Glutamatergic neuron (in vitro differentiated cells): ENCODE results near the gene UBE2A. TPM values are rescaled to one million over a fixed set of nuclear protein-coding genes. Genes with fewer than 3 reads are reported as not detected.

ENCODE experiments used
- DNase-seq: peaks from one replicate; pipeline ENCODE4 v3.0.0; 2022
- H3K27ac Mint-ChIP-seq: one replicate; pipeline ENCODE4 v1.8.0; 2020; ENCODE audit warnings: mild to moderate bottlenecking, mixed read lengths, inconsistent platforms; ENCODE audit not compliant: unreplicated experiment
- H3K27me3 Mint-ChIP-seq: one replicate; pipeline ENCODE4 v1.8.0; 2020; ENCODE audit warnings: mild to moderate bottlenecking, moderate library complexity, mixed read lengths, inconsistent platforms; ENCODE audit not compliant: unreplicated experiment
- H3K36me3 Mint-ChIP-seq: one replicate; pipeline ENCODE4 v1.8.0; 2020; ENCODE audit warnings: mild to moderate bottlenecking, mixed read lengths, inconsistent platforms; ENCODE audit not compliant: unreplicated experiment
- H3K4me1 Mint-ChIP-seq: one replicate; pipeline ENCODE4 v1.8.0; 2020; ENCODE audit warnings: mild to moderate bottlenecking, low read depth, mixed read lengths, inconsistent platforms; ENCODE audit not compliant: unreplicated experiment
- H3K4me3 Mint-ChIP-seq: one replicate; pipeline ENCODE4 v1.8.0; 2020; ENCODE audit warnings: mild to moderate bottlenecking, mixed read lengths, inconsistent platforms; ENCODE audit not compliant: unreplicated experiment
- H3K9me3 Mint-ChIP-seq: one replicate; pipeline ENCODE4 v1.8.0; 2020; ENCODE audit warnings: mild to moderate bottlenecking, moderate library complexity, mixed read lengths, inconsistent platforms; ENCODE audit not compliant: unreplicated experiment
- CTCF ChIP-seq: fragments of 200-600 bp; sonication (generic); IDR thresholded peaks from one replicate; pipeline ENCODE4 v1.5.0; 2021; ENCODE audit not compliant: partially characterized antibody, unreplicated experiment
- total RNA-seq: library from RNA; stranded (reverse); fragmentation: NEBNext Ultra II Directional; extraction: Animal tissue kit (Norgen Biotek cat#: 25700); gene quantifications from one replicate; pipeline ENCODE4 v1.2.1, GENCODE V29; 2021; ENCODE audit not compliant: unreplicated experiment

The UBE2A gene
- total RNA-seq, 1 donor from 2014 or later = 56.3 TPM

GRCh38 chrX:119573222-119573621 is 1.1 kb upstream of the UBE2A start:
- Mint-ChIP-seq H3K9me3 (peaks cover 5% of the 10 kb centered on the region), H3K27ac (no peak overlapping the region), H3K27me3 (peaks cover 4% of the 10 kb centered on the region), H3K4me1 (peaks cover 2% of the 10 kb centered on the region), H3K36me3 (no peaks in the 10 kb centered on the region), H3K4me3 (peak overlapping the region; percentile 84)
- no peak for DNase-seq
- no peak for TF ChIP-seq CTCF

- DNase-seq = no peak
- H3K36me3 Mint-ChIP-seq = no peaks in the 10 kb centered on the region
- peaks cover 5% of the 10 kb centered on the region for H3K9me3 Mint-ChIP-seq
- H3K27ac Mint-ChIP-seq = peak overlapping the region; percentile 75
- peaks cover 4% of the 10 kb centered on the region for H3K27me3 Mint-ChIP-seq
- TF ChIP-seq CTCF = no peak
- peaks cover 2% of the 10 kb centered on the region for H3K4me1 Mint-ChIP-seq
- H3K4me3 Mint-ChIP-seq = peak overlapping the region; percentile 84
Measured at GRCh38 chrX:119573840-119574393, 446 bp upstream of the UBE2A start.

GRCh38 chrX:119579414-119579813 is 5.1 kb downstream of the UBE2A start:
- Mint-ChIP-seq H3K9me3 (no peaks in the 10 kb centered on the region), H3K36me3 (no peaks in the 10 kb centered on the region), H3K4me3 (no peak overlapping the region), H3K27ac (no peak overlapping the region), H3K4me1 (no peaks in the 10 kb centered on the region), H3K27me3 (no peaks in the 10 kb centered on the region)
- no peak for TF ChIP-seq CTCF
- DNase-seq = no peak

GRCh38 chrX:119583431-119584059 is 9.2 kb downstream of the UBE2A start:
- H3K27me3 Mint-ChIP-seq = no peaks in the 10 kb centered on the region
- H3K36me3 Mint-ChIP-seq = no peaks in the 10 kb centered on the region
- no peak overlapping the region for H3K27ac Mint-ChIP-seq
- H3K4me3 Mint-ChIP-seq = no peak overlapping the region
- no peaks in the 10 kb centered on the region for H3K9me3 Mint-ChIP-seq
- no peak for DNase-seq
- no peaks in the 10 kb centered on the region for H3K4me1 Mint-ChIP-seq
- no peak for TF ChIP-seq CTCF

GRCh38 chrX:119589810-119590209 is 15.4 kb downstream of the UBE2A start:
- DNase-seq = no peak
- H3K4me1 Mint-ChIP-seq = no peaks in the 10 kb centered on the region
- H3K27ac Mint-ChIP-seq = no peak overlapping the region
- H3K27me3 Mint-ChIP-seq = no peaks in the 10 kb centered on the region
- no peaks in the 10 kb centered on the region for H3K9me3 Mint-ChIP-seq
- no peak overlapping the region for H3K4me3 Mint-ChIP-seq
- no peaks in the 10 kb centered on the region for H3K36me3 Mint-ChIP-seq
- TF ChIP-seq CTCF = no peak
